Stimulated activated CD8-positive, alpha-beta memory T cell treated with anti-CD3 and anti-CD28 coated beads, Interleukin-7, amount 100 ng/mL, for 48 hours (primary cell): Measurements from ENCODE around the gene ABCC3.

Experiments
- DNase-seq, 2 donors: peaks; one replicate each; pipeline ENCODE4 v3.0.0-alpha.2; 2020; ENCODE audit warnings: low read depth in 1 of 2; ENCODE audit errors: extremely low read depth in 1 of 2

ABCC3 gene

DNA sequence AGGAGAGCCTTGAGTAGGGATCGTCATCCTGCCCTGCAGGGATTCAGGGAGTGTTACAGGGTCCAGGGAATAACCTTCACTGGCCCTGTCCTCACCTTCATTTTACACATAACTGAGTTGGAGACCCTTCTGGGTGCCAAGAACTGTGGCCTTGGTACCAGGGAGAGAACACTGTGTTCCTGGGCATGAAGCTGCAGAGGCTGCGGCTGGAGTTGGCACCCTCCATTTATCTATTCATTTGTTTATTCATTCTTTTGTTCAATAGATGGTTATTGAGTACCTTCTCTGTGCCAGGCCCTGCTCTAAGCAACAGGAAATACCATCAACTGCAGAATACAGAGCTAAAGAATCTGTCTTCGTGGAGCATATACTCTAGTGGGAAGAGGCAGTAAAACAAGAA lies 6.7 kb downstream of the ABCC3 start:
- DNase-seq, result no peak

DNA sequence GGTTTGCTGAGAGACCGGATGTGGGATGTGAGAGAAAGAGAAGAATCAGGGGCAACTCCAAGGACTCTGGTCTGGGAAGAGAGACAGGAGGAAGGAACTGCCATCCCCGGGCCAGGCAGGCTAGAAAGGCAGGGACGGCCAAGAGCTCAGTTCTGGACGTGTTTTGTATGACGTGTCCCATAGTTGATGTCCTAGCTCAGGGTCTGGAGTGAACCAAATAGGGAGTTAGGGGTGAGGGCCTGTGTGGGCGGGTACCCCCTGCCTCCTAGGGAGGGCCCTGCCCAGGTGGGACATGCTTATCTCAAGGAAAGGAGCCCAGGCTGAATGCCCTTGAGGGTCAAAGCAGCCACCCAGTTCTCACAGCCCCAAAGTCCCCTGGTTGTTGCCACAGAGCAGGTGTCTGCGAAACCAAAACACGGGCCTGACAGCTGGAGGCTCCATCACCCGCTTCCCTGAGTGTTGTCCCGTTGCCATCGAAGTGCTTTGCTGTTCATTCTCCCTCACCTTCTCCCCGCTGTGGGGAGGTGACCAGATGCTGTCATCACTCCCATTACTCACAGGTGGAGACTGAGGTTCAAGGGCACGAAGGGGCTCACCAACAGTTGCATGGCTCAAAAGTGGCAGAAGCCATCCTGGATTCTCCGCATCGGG lies 7.5 kb downstream of the ABCC3 start:
- DNase-seq, result no peak

DNA sequence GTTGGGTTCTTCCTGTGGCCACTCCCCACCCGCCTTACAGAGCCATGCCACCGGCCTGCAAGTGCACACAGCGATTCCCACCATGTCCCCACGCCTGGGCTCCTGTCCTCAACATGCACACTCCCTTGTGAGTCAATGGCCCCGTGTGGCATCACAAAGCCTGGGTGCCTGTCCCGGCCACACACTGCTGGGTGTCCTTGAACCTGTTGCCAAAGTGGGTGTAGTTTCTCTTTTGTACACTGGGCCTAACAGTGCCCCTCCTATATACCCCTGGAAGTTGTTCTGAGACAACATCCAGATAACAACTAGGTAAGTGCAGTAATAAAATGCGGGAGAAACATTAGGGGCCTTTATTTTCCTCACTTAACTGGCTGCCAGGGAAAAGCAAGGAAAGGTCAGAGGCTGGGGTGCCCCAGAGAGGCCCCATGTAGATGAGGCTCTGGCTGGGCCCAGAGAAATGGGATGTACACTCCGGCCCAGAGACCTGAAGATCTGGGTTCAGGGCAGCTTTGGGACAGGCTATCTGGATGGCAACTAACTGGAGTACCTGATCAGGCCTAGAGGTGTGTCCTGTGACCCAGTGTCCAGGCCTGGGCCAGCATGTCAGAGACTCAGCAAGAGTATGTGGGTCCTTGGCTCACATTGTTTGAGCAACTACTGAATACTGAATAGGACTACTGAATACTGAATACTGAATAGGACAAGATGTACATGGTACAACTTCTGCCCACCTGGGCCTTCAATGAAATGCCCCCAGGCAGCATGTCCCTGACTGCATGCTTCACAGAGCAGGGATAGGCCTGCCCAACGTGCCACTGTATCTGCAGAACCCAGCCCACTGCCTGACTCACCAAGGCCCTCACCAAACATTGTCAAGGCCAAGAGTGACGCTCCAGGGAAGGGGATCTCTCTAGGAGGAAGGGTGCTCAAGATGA lies 8.3 kb downstream of the ABCC3 start:
- DNase-seq, result no peak

- no peak for DNase-seq
Observed at GRCh38 chr17:50645748-50646682, 11.3 kb downstream of the ABCC3 start.

GRCh38 chr17:50647187-50647586 lies 12.5 kb downstream of the ABCC3 start:
- no peak for DNase-seq

DNA sequence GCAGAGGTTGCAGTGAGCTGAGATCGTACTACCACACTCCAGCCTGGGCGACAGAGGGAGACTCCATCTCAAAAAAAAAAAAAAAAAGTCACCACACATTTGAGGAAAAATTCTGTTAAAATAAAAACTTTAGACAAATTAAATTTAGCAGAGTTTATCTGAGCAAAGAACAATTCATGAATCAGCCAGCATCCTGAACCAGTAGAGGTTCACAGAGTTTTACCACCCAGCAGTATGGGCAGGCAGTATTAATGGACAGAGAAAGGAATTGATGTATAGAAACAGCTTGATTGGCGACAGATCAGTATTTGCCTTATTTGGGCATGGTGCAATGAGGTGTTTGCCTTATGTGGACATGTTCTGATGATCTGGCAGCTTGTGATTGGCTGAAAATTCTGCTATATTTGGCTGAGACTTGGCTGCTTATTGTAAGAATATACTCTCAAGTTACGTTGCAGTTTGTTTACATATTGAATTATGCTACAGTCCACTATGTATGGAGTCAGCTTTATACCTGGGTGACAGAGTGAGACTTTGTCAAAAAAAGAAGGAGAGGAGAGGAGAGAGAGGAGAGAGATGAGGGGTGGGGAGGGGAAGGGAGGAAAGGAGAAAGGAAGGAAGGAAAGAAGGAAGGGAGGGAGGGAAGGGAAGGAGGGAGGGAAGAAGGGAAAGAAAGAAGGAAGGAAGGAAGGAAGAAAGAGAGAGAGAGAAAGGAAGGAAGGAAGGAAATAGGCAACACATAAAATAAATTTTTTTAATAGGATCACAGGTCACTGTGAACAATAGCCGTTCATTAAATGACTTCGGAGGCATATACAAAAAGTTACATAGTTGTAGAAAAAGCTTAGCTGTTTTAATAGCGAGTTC lies 14.6 kb downstream of the ABCC3 start:
- DNase-seq, result no peak

GRCh38 chr17:50651661-50652060 lies 17.0 kb downstream of the ABCC3 start:
- DNase-seq, result no peak

DNA sequence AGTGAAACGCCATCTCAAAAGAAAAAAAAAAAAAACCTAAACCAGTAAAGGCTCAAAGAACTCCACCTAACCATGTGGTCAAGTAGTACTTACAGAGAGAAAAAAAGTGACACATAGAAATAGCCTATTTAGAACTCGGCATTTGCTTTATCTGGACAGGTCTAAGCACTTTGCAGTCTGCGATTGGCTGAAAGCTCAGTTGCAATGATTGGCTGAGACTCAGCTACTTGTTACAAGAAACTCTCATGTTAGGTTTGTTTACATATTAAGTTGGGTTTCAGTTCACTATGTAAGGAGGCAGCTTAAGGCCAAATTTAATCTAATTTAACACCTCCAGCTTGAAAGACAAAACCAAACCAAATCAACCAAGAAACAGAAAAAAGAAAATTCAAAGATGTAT lies 19.1 kb downstream of the ABCC3 start:
- no peak for DNase-seq

GRCh38 chr17:50656509-50656908 lies 21.8 kb downstream of the ABCC3 start:
- no peak for DNase-seq

DNA sequence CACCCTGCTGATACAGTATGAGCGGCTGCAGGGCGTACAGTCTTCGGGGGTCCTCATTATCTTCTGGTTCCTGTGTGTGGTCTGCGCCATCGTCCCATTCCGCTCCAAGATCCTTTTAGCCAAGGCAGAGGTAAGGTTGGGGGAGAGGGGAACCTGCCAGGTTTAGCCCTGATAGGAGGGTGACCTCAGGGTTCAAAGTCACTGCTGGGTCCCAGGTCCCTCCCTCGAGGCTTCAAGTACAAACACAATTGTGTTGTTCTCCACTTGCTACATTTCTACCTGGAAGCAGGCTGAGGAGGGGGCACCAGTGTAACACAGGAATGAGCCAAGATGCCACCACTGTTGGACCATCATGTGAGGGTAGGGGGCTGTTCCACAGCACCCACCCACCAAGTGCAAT lies 22.4 kb downstream of the ABCC3 start:
- no peak for DNase-seq

GRCh38 chr17:50657627-50658026 lies 22.9 kb downstream of the ABCC3 start:
- no peak for DNase-seq

GRCh38 chr17:50658616-50659015 lies 23.9 kb downstream of the ABCC3 start:
- no peak for DNase-seq

DNA sequence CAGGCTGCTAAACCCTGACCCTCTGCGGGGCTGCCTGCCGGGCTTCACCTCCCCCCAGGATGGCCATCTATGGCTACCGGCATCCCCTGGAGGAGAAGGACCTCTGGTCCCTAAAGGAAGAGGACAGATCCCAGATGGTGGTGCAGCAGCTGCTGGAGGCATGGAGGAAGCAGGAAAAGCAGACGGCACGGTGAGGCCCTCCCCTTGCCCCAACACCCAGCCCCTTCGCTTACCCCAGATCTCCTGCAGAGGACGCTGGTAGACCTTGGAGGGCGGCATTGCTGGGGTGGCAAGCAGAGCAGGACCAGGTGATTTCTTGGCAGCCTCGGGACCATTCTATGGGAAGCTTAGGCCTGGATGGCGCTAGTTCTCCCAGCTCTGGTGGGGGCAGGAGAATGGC lies 24.5 kb downstream of the ABCC3 start:
- DNase-seq, result no peak

DNA sequence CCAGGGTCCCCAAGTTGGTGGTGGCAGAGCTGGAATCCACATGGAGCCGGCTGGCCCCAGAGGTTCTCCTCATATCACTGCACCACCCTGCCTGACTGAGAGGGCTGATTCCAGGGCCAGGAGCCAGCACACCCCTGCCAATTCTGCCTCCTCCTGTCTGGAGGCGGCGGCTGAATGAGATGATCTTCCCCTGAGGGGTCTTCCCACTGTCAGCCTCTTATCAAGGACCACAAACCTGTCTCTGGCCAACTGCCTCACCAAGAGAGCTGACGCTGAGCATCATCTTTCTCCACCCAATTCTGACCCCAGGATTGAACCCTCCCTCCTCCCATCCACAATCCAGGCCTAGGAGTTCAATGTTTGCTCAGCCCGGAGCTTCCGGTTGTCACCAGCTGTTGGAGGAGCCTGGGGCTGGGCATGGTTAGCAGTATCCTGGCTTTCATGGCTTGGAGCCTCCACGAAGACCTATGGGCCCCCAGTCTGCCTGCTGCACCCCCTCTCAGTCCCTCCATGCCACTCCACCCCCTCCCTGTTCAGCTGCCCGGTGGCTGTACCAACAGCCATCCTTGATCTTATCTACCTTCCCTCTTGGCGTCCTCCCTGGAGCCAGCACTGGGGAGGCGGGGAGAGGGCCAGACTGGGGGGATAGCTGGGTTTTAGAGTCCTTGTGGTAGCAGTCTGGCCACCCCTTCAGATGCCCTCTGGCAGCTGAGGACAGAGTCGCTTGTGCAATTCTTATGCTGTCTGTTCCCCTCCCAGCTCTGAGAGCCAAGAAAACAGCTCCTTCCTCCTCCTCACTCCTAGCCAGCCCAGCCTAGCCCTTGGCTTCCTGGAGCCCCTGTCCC lies 25.6 kb downstream of the ABCC3 start:
- no peak for DNase-seq

GRCh38 chr17:50660887-50661345 lies 26.2 kb downstream of the ABCC3 start:
- no peak for DNase-seq

GRCh38 chr17:50661348-50661747 lies 26.7 kb downstream of the ABCC3 start:
- no peak for DNase-seq

GRCh38 chr17:50661795-50662391 lies 27.2 kb downstream of the ABCC3 start:
- DNase-seq, result peak in 1 of 2 donors; percentile 22

DNA sequence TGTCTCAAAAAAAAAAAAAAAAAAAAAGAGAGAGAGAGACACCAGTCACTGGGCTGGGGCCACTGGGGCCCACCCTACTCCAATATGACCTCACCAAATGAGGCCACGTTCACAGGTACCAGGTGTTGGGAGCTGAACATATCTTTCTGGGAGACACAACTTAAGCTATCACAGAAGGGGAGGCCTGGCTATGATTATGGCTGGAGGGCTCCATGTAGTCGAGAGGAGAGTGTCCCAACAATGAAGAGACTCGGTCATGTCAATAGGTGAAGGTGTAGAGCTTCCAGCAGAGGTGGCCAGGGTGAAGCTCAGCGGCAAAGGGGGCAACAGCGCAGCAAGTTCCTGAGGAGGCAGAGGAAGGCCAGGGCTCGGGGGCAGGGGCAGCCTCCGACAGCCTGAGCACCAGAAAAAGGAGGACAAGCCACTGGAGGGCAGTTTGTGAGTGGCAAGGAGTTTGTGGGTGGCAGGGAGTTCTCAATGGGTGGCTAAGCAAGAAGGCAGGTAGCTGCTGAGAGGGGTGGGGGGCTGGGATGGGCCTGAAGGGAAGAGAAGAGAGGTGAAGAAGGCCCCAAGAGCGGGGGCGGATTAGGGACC lies 28.0 kb downstream of the ABCC3 start:
- no peak for DNase-seq
